ENCODE data around the gene TSPO. TPM values are rescaled to one million over a fixed set of nuclear protein-coding genes. Genes with fewer than 3 reads are reported as not detected.

The TSPO gene
- total and polyA plus RNA-seq, 9 of the 15 experiments (the other 6 are each of a cell fraction or from before 2014, with no cell fraction given), result 4.9 to 126 (median 25.3) TPM

GRCh38 chr22:43157874-43158546, 6.7 kb downstream of the TSPO start:
- H3K9me3 ChIP-seq (replicated peaks; ENCODE audit: control insufficient read depth, insufficient read depth, low read depth, low read length), result no peaks in the 10 kb centered on the region
- ChIA-PET POLR2A (interaction anchor here (0.7 kb wide), 1 partner anchor 222 kb away, joined by 3 read pairs; no protein-coding TSS in a partner anchor), CTCF (ENCODE audit: low intra/inter-chr PET ratio) (no interaction called here)
- peaks cover 17% of the 10 kb centered on the region; the same call in 1 of the 3 replicates for H3K36me3 ChIP-seq (ENCODE audit: control insufficient read depth, insufficient read depth, low read length)
- H2AFZ ChIP-seq (ENCODE audit: low read depth, low read length), result no peak overlapping the region
- no peak overlapping the region for H3K4me2 ChIP-seq (ENCODE audit: insufficient read depth, low read length)
- H3K79me2 ChIP-seq (ENCODE audit: control insufficient read depth, insufficient read depth, low read length), result peaks cover 15% of the 10 kb centered on the region
- ATAC-seq, result no peak
- H3K9ac ChIP-seq (ENCODE audit: insufficient read depth in 1 of 2, low read depth in 2 of 2, low read length in 2 of 2), result no peak overlapping the region
- 0 out of 2 replicates have a peak, but pooled peaks cover 3% of the 10 kb centered on the region for H4K20me1 ChIP-seq (replicated peaks; ENCODE audit: control insufficient read depth, insufficient read depth, low read length)
- no TSS peak for BruUV-seq (replicated peaks)
- TF ChIP-seq, protein P1, sequence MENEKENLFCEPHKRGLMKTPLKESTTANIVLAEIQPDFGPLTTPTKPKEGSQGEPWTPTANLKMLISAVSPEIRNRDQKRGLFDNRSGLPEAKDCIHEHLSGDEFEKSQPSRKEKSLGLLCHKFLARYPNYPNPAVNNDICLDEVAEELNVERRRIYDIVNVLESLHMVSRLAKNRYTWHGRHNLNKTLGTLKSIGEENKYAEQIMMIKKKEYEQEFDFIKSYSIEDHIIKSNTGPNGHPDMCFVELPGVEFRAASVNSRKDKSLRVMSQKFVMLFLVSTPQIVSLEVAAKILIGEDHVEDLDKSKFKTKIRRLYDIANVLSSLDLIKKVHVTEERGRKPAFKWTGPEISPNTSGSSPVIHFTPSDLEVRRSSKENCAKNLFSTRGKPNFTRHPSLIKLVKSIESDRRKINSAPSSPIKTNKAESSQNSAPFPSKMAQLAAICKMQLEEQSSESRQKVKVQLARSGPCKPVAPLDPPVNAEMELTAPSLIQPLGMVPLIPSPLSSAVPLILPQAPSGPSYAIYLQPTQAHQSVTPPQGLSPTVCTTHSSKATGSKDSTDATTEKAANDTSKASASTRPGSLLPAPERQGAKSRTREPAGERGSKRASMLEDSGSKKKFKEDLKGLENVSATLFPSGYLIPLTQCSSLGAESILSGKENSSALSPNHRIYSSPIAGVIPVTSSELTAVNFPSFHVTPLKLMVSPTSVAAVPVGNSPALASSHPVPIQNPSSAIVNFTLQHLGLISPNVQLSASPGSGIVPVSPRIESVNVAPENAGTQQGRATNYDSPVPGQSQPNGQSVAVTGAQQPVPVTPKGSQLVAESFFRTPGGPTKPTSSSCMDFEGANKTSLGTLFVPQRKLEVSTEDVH (IDR thresholded peaks at IDR 0.05; ENCODE audit: low read depth, partially characterized antibody), result no peak
- TF ChIP-seq ATF7 (IDR thresholded peaks at IDR 0.05), result no peak
- TF ChIP-seq RBM25 (IDR thresholded peaks at IDR 0.05; ENCODE audit: low read depth, low read length, severe bottlenecking), result no peak
- TF ChIP-seq ATF6 (CRISPR knock-in tag; IDR thresholded peaks at IDR 0.05), result no peak
- TF ChIP-seq TBL1XR1 (IDR thresholded peaks at IDR 0.05; ENCODE audit: low read length in 2 of 2), result no peak
- TF ChIP-seq, protein P2, sequence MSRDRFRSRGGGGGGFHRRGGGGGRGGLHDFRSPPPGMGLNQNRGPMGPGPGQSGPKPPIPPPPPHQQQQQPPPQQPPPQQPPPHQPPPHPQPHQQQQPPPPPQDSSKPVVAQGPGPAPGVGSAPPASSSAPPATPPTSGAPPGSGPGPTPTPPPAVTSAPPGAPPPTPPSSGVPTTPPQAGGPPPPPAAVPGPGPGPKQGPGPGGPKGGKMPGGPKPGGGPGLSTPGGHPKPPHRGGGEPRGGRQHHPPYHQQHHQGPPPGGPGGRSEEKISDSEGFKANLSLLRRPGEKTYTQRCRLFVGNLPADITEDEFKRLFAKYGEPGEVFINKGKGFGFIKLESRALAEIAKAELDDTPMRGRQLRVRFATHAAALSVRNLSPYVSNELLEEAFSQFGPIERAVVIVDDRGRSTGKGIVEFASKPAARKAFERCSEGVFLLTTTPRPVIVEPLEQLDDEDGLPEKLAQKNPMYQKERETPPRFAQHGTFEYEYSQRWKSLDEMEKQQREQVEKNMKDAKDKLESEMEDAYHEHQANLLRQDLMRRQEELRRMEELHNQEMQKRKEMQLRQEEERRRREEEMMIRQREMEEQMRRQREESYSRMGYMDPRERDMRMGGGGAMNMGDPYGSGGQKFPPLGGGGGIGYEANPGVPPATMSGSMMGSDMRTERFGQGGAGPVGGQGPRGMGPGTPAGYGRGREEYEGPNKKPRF (IDR thresholded peaks at IDR 0.05; ENCODE audit: low read depth, low read length), result no peak
- no peak for TF ChIP-seq RBM15 (IDR thresholded peaks at IDR 0.05; ENCODE audit: insufficient read depth, low read length)
- intact Hi-C loops (cut with micrococcal nuclease) (no loop called here), in situ Hi-C loops (cut with MboI) (no loop called here)
- DNase-seq (ENCODE audit: extremely low read depth in 1 of 4, low spot score in 3 of 4), result no peak
- H3K4me1 ChIP-seq (replicated peaks in 1 of 2; ENCODE audit: control insufficient read depth in 2 of 2, insufficient read depth in 2 of 2, low read length in 2 of 2), result peaks cover under 1 to 36% of the 10 kb centered on the region in 2 experiments; a peak in 3 of 5 replicates
- H3K27me3 ChIP-seq (ENCODE audit: control insufficient read depth in 2 of 2, insufficient read depth in 2 of 2, low read length in 2 of 2), result no peaks in the 10 kb centered on the region
- H3K27ac ChIP-seq (ENCODE audit: extremely low read depth, low read depth, low read length), result no peak overlapping the region
- WGBS (ENCODE audit: insufficient coverage, low coverage, missing lambda C conversion rate), result 64% methylated on average over 6 of the region's 9 CpGs
- H3K4me3 ChIP-seq, result no peak overlapping the region
- no peak for FAIRE-seq
- no peaks in the 10 kb centered on the region for H3K9me1 ChIP-seq (ENCODE audit: control insufficient read depth, insufficient read depth, low read length)
